IPS-20b (cell line): Measurements from ENCODE around the gene KRT36.

ENCODE experiments used
- H3K27ac ChIP-seq: one replicate; pipeline ENCODE4 v1.5.1; 2013; ENCODE audit warnings: low read length
- H3K27me3 ChIP-seq: 2 replicates; pipeline ENCODE4 v1.6.1; 2013; ENCODE audit warnings: mild to moderate bottlenecking, low read length, inconsistent platforms; ENCODE audit not compliant: insufficient read depth
- H3K36me3 ChIP-seq: 2 replicates; pipeline ENCODE4 v1.6.1; 2013; ENCODE audit warnings: low read depth, mild to moderate bottlenecking, inconsistent platforms, low read length, moderate library complexity; ENCODE audit not compliant: insufficient read depth
- H3K4me1 ChIP-seq: 2 replicates; pipeline ENCODE4 v1.6.1; 2013; ENCODE audit warnings: mild to moderate bottlenecking, control low read depth, inconsistent platforms, low read length, moderate library complexity; ENCODE audit not compliant: insufficient read depth
- H3K4me3 ChIP-seq: 2 replicates; pipeline ENCODE4 v1.5.1; 2013; ENCODE audit warnings: mild to moderate bottlenecking, low read length, inconsistent platforms
- H3K9ac ChIP-seq: 2 replicates; pipeline ENCODE4 v1.6.1; 2013; ENCODE audit warnings: low read depth, mild to moderate bottlenecking, inconsistent platforms, low read length, moderate library complexity
- H3K9me3 ChIP-seq: 2 replicates; pipeline ENCODE4 v1.6.1; 2013; ENCODE audit warnings: mild to moderate bottlenecking, low read depth, low read length, inconsistent platforms; ENCODE audit not compliant: insufficient read depth

KRT36 gene

GRCh38 chr17:41462705-41463104, 27.0 kb downstream of the KRT36 start:
- Histone ChIP-seq H3K36me3 (no peaks in the 10 kb centered on the region), H3K27ac (no peak overlapping the region), H3K9ac (no peak overlapping the region), H3K4me1 (no peaks in the 10 kb centered on the region), H3K4me3 (no peak overlapping the region), H3K9me3 (no peaks in the 10 kb centered on the region), H3K27me3 (no peaks in the 10 kb centered on the region)

GRCh38 chr17:41457676-41458075, 32.0 kb downstream of the KRT36 start:
- no peak overlapping the region for H3K4me3 ChIP-seq
- H3K4me1 ChIP-seq = no peaks in the 10 kb centered on the region
- H3K9me3 ChIP-seq = no peaks in the 10 kb centered on the region
- H3K9ac ChIP-seq = no peak overlapping the region
- H3K36me3 ChIP-seq = no peaks in the 10 kb centered on the region
- no peaks in the 10 kb centered on the region for H3K27me3 ChIP-seq
- H3K27ac ChIP-seq = no peak overlapping the region

GRCh38 chr17:41456204-41456603, 33.5 kb downstream of the KRT36 start:
- no peaks in the 10 kb centered on the region; the same call in 1 of the 2 replicates for H3K9me3 ChIP-seq
- no peaks in the 10 kb centered on the region for H3K36me3 ChIP-seq
- no peak overlapping the region for H3K9ac ChIP-seq
- H3K27ac ChIP-seq = no peak overlapping the region
- no peak overlapping the region for H3K4me3 ChIP-seq
- H3K27me3 ChIP-seq = no peaks in the 10 kb centered on the region
- H3K4me1 ChIP-seq = no peaks in the 10 kb centered on the region

GRCh38 chr17:41455236-41455635, 34.5 kb downstream of the KRT36 start:
- Histone ChIP-seq H3K27ac (no peak overlapping the region), H3K9me3 (no peaks in the 10 kb centered on the region; the same call in 1 of the 2 replicates), H3K27me3 (no peaks in the 10 kb centered on the region), H3K9ac (no peak overlapping the region), H3K4me1 (no peaks in the 10 kb centered on the region), H3K36me3 (no peaks in the 10 kb centered on the region), H3K4me3 (no peak overlapping the region)

- Histone ChIP-seq H3K27ac (no peak overlapping the region), H3K9ac (no peak overlapping the region), H3K36me3 (no peaks in the 10 kb centered on the region), H3K4me1 (no peaks in the 10 kb centered on the region), H3K27me3 (no peaks in the 10 kb centered on the region), H3K4me3 (no peak overlapping the region), H3K9me3 (no peaks in the 10 kb centered on the region; the same call in 1 of the 2 replicates)
Observed at GRCh38 chr17:41453066-41453465, 36.6 kb downstream of the KRT36 start.

GRCh38 chr17:41452281-41452680, 37.4 kb downstream of the KRT36 start:
- Histone ChIP-seq H3K9ac (no peak overlapping the region), H3K27me3 (no peaks in the 10 kb centered on the region), H3K4me1 (no peaks in the 10 kb centered on the region), H3K36me3 (no peaks in the 10 kb centered on the region), H3K27ac (no peak overlapping the region), H3K4me3 (no peak overlapping the region), H3K9me3 (no peaks in the 10 kb centered on the region; the same call in 1 of the 2 replicates)

- Histone ChIP-seq H3K9me3 (no peaks in the 10 kb centered on the region; the same call in 1 of the 2 replicates), H3K9ac (no peak overlapping the region), H3K27me3 (no peaks in the 10 kb centered on the region), H3K27ac (no peak overlapping the region), H3K4me1 (no peaks in the 10 kb centered on the region), H3K36me3 (no peaks in the 10 kb centered on the region), H3K4me3 (no peak overlapping the region)
Observed at GRCh38 chr17:41451154-41451728, 38.5 kb downstream of the KRT36 start.

- Histone ChIP-seq H3K4me1 (no peaks in the 10 kb centered on the region), H3K4me3 (no peak overlapping the region), H3K9me3 (no peaks in the 10 kb centered on the region; the same call in 1 of the 2 replicates), H3K9ac (no peak overlapping the region), H3K36me3 (no peaks in the 10 kb centered on the region), H3K27ac (no peak overlapping the region), H3K27me3 (no peaks in the 10 kb centered on the region)
Observed at GRCh38 chr17:41449008-41449407, 40.7 kb downstream of the KRT36 start.

- no peak overlapping the region for H3K4me3 ChIP-seq
- no peaks in the 10 kb centered on the region for H3K27me3 ChIP-seq
- H3K4me1 ChIP-seq = no peaks in the 10 kb centered on the region
- H3K27ac ChIP-seq = no peak overlapping the region
- no peaks in the 10 kb centered on the region; the same call in 1 of the 2 replicates for H3K9me3 ChIP-seq
- H3K36me3 ChIP-seq = no peaks in the 10 kb centered on the region
- no peak overlapping the region for H3K9ac ChIP-seq
Observed at GRCh38 chr17:41448506-41448905, 41.2 kb downstream of the KRT36 start.

GRCh38 chr17:41446806-41447205, 42.9 kb downstream of the KRT36 start:
- Histone ChIP-seq H3K4me1 (no peaks in the 10 kb centered on the region), H3K9ac (no peak overlapping the region)

GRCh38 chr17:41444640-41445039, 45.1 kb downstream of the KRT36 start:
- Histone ChIP-seq H3K9ac (no peak overlapping the region), H3K27me3 (no peaks in the 10 kb centered on the region), H3K36me3 (no peaks in the 10 kb centered on the region)

More at GRCh38 chr17:41446806-41447205, 42.9 kb downstream of the KRT36 start:
- H3K27me3 ChIP-seq = no peaks in the 10 kb centered on the region
- H3K27ac ChIP-seq = no peak overlapping the region
- no peaks in the 10 kb centered on the region for H3K36me3 ChIP-seq
- H3K9me3 ChIP-seq = no peaks in the 10 kb centered on the region; the same call in 1 of the 2 replicates
- no peak overlapping the region for H3K4me3 ChIP-seq

GRCh38 chr17:41444186-41444585, 45.5 kb downstream of the KRT36 start:
- Histone ChIP-seq H3K36me3 (no peaks in the 10 kb centered on the region), H3K27ac (no peak overlapping the region), H3K9me3 (no peaks in the 10 kb centered on the region), H3K4me3 (no peak overlapping the region), H3K27me3 (no peaks in the 10 kb centered on the region), H3K9ac (no peak overlapping the region), H3K4me1 (no peaks in the 10 kb centered on the region)

More at GRCh38 chr17:41444640-41445039, 45.1 kb downstream of the KRT36 start:
- H3K4me3 ChIP-seq = no peak overlapping the region
- no peak overlapping the region for H3K27ac ChIP-seq
- no peaks in the 10 kb centered on the region for H3K4me1 ChIP-seq
- H3K9me3 ChIP-seq = no peaks in the 10 kb centered on the region
